A673 (cell line): Measurements from ENCODE around the gene FGF11.

Source experiments
- CTCF ChIP-seq: fragments of 300-800, 200-600 bp; sonication (generic); conservative IDR thresholded peaks from 2 replicates; pipeline ENCODE4 v1.5.1; 2017; ENCODE audit warnings: low read depth, mild to moderate bottlenecking, antibody characterized with exemption, low read length, moderate library complexity, mixed read lengths
- EZH2 ChIP-seq: fragments of 200-600 bp; sonication (generic); IDR thresholded peaks from 2 replicates; pipeline ENCODE4 v1.6.1; 2017; ENCODE audit warnings: borderline replicate concordance, low read depth, mild to moderate bottlenecking, mixed read lengths, antibody characterized with exemption, low read length; ENCODE audit not compliant: poor library complexity, severe bottlenecking

GRCh38 chr17:7408863-7409262 is 30.4 kb upstream of the FGF11 start:
- TF ChIP-seq CTCF: no peak
- no peak for TF ChIP-seq EZH2
